Measurements from ENCODE around the gene FBXL17.

- TF ChIP-seq POLR2A (IDR thresholded peaks at IDR 0.05; ENCODE audit: low read depth, low read length) (no peak), CTCF (conservative IDR thresholded peaks at IDR 0.05; ENCODE audit: low read depth, low read length) (no peak), RFX5 (IDR thresholded peaks at IDR 0.05; ENCODE audit: low read depth, low read length) (no peak), FOS (IDR thresholded peaks at IDR 0.05; ENCODE audit: low read depth, low read length) (no peak), MAZ (IDR thresholded peaks at IDR 0.05; ENCODE audit: borderline replicate concordance, low read depth, low read length) (no peak), SMC3 (IDR thresholded peaks at IDR 0.05; ENCODE audit: low read depth, low read length) (no peak), BHLHE40 (IDR thresholded peaks at IDR 0.05; ENCODE audit: low read depth, low read length) (no peak), MXI1 (IDR thresholded peaks at IDR 0.05; ENCODE audit: borderline replicate concordance, low read depth, low read length) (no peak)
These were observed 494.5 kb downstream of the FBXL17 start for GRCh38 chr5:107887166-107887943.

All from IMR-90 (cell line).